Measurements from ENCODE around the gene NXPH3. TPM values are rescaled to one million over a fixed set of nuclear protein-coding genes. Genes with fewer than 3 reads are reported as not detected.

NXPH3 gene
- total and polyA plus RNA-seq, 2 of the 13 experiments (the other 11 are each of a cell fraction or from before 2014, with no cell fraction given) = 0.04 to 0.58 TPM

GRCh38 chr17:49548506-49549310 lies 27.0 kb upstream of the NXPH3 start (continued):
- TF ChIP-seq THAP11 (CRISPR knock-in tag; IDR thresholded peaks at IDR 0.05) = 0 out of 2 replicates have a peak, but pooled peaks have one; percentile 15
- TF ChIP-seq ZNF652 (CRISPR knock-in tag; IDR thresholded peaks at IDR 0.05; ENCODE audit: borderline replicate concordance, low read depth) = 0 out of 2 replicates have a peak, but pooled peaks have one; percentile 24
- no peak for TF ChIP-seq KLF16 (CRISPR knock-in tag; IDR thresholded peaks at IDR 0.05)
- 0 out of 2 replicates have a peak, but pooled peaks have one; percentile 34 for TF ChIP-seq SP5 (CRISPR knock-in tag; IDR thresholded peaks at IDR 0.05; ENCODE audit: borderline replicate concordance, low read depth)
- peak; percentile 42; the same call in 1 of the 2 replicates for TF ChIP-seq FOXO1 (CRISPR knock-in tag; IDR thresholded peaks at IDR 0.05)
- TF ChIP-seq HBP1 (CRISPR knock-in tag; IDR thresholded peaks at IDR 0.05; ENCODE audit: low read depth) = 0 out of 2 replicates have a peak, but pooled peaks have one; percentile 38
- TF ChIP-seq RXRA (CRISPR knock-in tag; IDR thresholded peaks at IDR 0.05) = 0 out of 2 replicates have a peak, but pooled peaks have one; percentile 26
- TF ChIP-seq, protein P1, sequence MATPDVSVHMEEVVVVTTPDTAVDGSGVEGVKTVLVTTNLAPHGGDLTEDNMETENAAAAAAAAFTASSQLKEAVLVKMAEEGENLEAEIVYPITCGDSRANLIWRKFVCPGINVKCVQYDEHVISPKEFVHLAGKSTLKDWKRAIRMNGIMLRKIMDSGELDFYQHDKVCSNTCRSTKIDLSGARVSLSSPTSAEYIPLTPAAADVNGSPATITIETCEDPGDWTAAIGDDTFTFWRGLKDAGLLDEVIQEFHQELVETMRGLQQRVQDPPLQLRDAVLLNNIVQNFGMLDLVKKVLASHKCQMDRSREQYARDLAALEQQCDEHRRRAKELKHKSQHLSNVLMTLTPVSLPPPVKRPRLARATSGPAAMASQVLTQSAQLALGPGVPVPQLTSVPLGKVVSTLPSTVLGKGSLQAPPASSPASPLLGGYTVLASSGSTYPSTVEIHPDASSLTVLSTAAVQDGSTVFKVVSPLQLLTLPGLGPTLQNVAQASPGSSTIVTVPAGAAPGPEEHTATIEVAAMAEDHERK (CRISPR knock-in tag; IDR thresholded peaks at IDR 0.05; ENCODE audit: low read depth) = no peak
- 0 out of 2 replicates have a peak, but pooled peaks have one; percentile 17 for TF ChIP-seq KDM2A (CRISPR knock-in tag; IDR thresholded peaks at IDR 0.05; ENCODE audit: borderline replicate concordance, low read depth)

DNA sequence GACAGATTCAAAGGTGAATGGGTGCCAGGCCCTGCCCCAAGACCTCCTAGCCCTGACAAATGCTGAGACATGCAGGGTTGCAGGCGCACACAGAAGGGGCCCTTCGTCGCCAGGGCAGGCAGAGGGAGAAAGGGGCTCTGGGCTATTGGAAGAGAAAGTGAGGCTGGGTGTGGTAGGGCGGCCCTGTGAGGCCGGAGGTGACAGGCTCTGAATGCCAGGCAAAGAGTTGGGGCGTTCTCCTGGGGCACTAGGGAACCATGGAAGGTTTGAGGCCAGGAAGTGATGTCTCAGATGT lies 26.4 kb upstream of the NXPH3 start:
- ChIA-PET POLR2A (no interaction called here), CTCF (ENCODE audit: low intra/inter-chr PET ratio, low total read pairs) (interaction anchor here (1.9 kb wide), 1 partner anchor 141 kb away, joined by 15 read pairs; no protein-coding TSS in a partner anchor)
- 38% methylated on average over 6 of the region's 6 CpGs for WGBS (ENCODE audit: low lambda C conversion rate)
- DNase-seq (ENCODE audit: low spot score) = no peak
- no peaks in the 10 kb centered on the region for H3K9me3 ChIP-seq (ENCODE audit: low read length)
- no peak overlapping the region for H2AFZ ChIP-seq (ENCODE audit: low read length)
- in situ Hi-C loops (cut with HindIII; ENCODE audit: extremely low pct_ligation_motif_present, low pct_unique_long_range_greater_than_20kb) (loop anchor here (5.0 to 10.0 kb wide), 2 partner anchors 112 to 234 kb away; no protein-coding TSS in a partner anchor), intact Hi-C loops (cut with micrococcal nuclease; ENCODE audit: unreplicated experiment) (loop anchor here (2.0 kb wide), 3 partner anchors 34 to 140 kb away; no protein-coding TSS in a partner anchor)
- no peaks in the 10 kb centered on the region for H3K36me3 ChIP-seq (replicated peaks in 1 of 2; ENCODE audit: control insufficient read depth in 1 of 2, insufficient read depth in 2 of 2, low read length in 2 of 2)
- H3K4me3 ChIP-seq (replicated peaks in 1 of 3; ENCODE audit: insufficient read depth in 1 of 3, low read depth in 2 of 3, low read length in 3 of 3) = no peak overlapping the region
- H3K4me2 ChIP-seq (ENCODE audit: low read depth, low read length) = no peak overlapping the region
- H3K27ac ChIP-seq (ENCODE audit: extremely low read length, insufficient read depth, low read length) = no peak overlapping the region
- BruUV-seq (replicated peaks) = no TSS peak
- peaks cover 19% of the 10 kb centered on the region for H3K4me1 ChIP-seq (ENCODE audit: insufficient read depth, low read length)
- peaks cover 9 to 61% of the 10 kb centered on the region in 2 experiments for H3K27me3 ChIP-seq (ENCODE audit: control insufficient read depth in 1 of 2, insufficient read depth in 2 of 2, low read length in 2 of 2)
- no peak for ATAC-seq
- no peaks in the 10 kb centered on the region for H3K79me2 ChIP-seq (ENCODE audit: insufficient read depth, low read length)
- H3K9ac ChIP-seq (ENCODE audit: insufficient read depth, low read depth, low read length) = no peak overlapping the region
- no peak for FAIRE-seq
- no peaks in the 10 kb centered on the region for H4K20me1 ChIP-seq (ENCODE audit: insufficient read depth, low read length)
- TF ChIP-seq, protein P2, sequence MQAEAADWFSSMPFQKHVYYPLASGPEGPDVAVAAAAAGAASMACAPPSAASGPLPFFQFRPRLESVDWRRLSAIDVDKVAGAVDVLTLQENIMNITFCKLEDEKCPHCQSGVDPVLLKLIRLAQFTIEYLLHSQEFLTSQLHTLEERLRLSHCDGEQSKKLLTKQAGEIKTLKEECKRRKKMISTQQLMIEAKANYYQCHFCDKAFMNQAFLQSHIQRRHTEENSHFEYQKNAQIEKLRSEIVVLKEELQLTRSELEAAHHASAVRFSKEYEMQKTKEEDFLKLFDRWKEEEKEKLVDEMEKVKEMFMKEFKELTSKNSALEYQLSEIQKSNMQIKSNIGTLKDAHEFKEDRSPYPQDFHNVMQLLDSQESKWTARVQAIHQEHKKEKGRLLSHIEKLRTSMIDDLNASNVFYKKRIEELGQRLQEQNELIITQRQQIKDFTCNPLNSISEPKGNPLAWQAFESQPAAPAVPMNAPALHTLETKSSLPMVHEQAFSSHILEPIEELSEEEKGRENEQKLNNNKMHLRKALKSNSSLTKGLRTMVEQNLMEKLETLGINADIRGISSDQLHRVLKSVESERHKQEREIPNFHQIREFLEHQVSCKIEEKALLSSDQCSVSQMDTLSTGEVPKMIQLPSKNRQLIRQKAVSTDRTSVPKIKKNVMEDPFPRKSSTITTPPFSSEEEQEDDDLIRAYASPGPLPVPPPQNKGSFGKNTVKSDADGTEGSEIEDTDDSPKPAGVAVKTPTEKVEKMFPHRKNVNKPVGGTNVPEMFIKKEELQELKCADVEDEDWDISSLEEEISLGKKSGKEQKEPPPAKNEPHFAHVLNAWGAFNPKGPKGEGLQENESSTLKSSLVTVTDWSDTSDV (CRISPR knock-in tag; IDR thresholded peaks at IDR 0.05) = no peak
- no peak for TF ChIP-seq SMC3 (IDR thresholded peaks at IDR 0.05; ENCODE audit: low read length)
- TF ChIP-seq HMG20B (CRISPR knock-in tag; conservative IDR thresholded peaks at IDR 0.05) = no peak
- no peak for TF ChIP-seq TEF (CRISPR knock-in tag; IDR thresholded peaks at IDR 0.05)
- TF ChIP-seq HOXA9 (CRISPR knock-in tag; IDR thresholded peaks at IDR 0.05; ENCODE audit: borderline replicate concordance) = no peak
- no peak for TF ChIP-seq TAF15 (IDR thresholded peaks at IDR 0.05; ENCODE audit: low read depth, low read length, poor library complexity, severe bottlenecking)
- no peak for TF ChIP-seq GATA4 (IDR thresholded peaks at IDR 0.05; ENCODE audit: borderline replicate concordance, low read depth)

All from HepG2 (cell line).